Activated B cell treated with CpG ODN at 0.5 μM for 24 hours (primary cell): Measurements from ENCODE around the gene ANKS4B. TPM values are rescaled to one million over a fixed set of nuclear protein-coding genes. Genes with fewer than 3 reads are reported as not detected.

Source experiments
- ATAC-seq: fragments of 200-7000 bp; cut with Tn5 transposase; one replicate; pipeline ENCODE4 v1.10.0; 2021; ENCODE audit warnings: low read depth, mild to moderate bottlenecking, moderate library complexity
- CTCF ChIA-PET: fragments of 350-600 bp; sonication (Branson Sonifier 250); formaldehyde crosslinking; loops from one replicate; lab custom pipeline; 2021; ENCODE audit warnings: antibody characterized with exemption; lab: Charles Lee
- POLR2A ChIA-PET: fragments of 350-600 bp; sonication (Branson Sonifier 250); formaldehyde crosslinking; loops from one replicate; lab custom pipeline; 2021; ENCODE audit warnings: antibody characterized with exemption; lab: Charles Lee
- DNase-seq: peaks from one replicate; pipeline ENCODE4 v3.0.0; 2022
- H3K27ac Mint-ChIP-seq: one replicate; pipeline ENCODE4 v1.8.0; 2020; ENCODE audit warnings: mixed read lengths
- H3K27me3 Mint-ChIP-seq: one replicate; pipeline ENCODE4 v1.8.0; 2021; ENCODE audit warnings: mixed read lengths
- H3K36me3 Mint-ChIP-seq: one replicate; pipeline ENCODE4 v1.8.0; 2021; ENCODE audit warnings: low read depth, mixed read lengths
- H3K4me1 Mint-ChIP-seq: one replicate; pipeline ENCODE4 v1.8.0; 2021; ENCODE audit warnings: mixed read lengths
- H3K4me3 Mint-ChIP-seq: one replicate; pipeline ENCODE4 v1.8.0; 2020; ENCODE audit warnings: mild to moderate bottlenecking, mixed read lengths
- H3K9me3 Mint-ChIP-seq: one replicate; pipeline ENCODE4 v1.8.0; 2020; ENCODE audit warnings: mixed read lengths
- CTCF ChIP-seq: fragments of 200-600 bp; IDR thresholded peaks from one replicate; pipeline ENCODE4 v1.8.0; 2022; ENCODE audit warnings: antibody characterized with exemption, mild to moderate bottlenecking
- intact Hi-C: fragments of 100-400 bp; cut with micrococcal nuclease; formaldehyde crosslinking; loops from one replicate; pipeline ENCODE4 v1.15.1; 2024
- total RNA-seq: library from RNA; stranded (reverse); gene quantifications from 2 replicates; pipeline ENCODE4 v1.2.3, GENCODE V29; 2022

The ANKS4B gene
- total RNA-seq, 1 donor from 2014 or later: not detected

- ChIA-PET CTCF (no interaction called here), POLR2A (no interaction called here)
- peaks cover 27% of the 10 kb centered on the region for H3K27me3 Mint-ChIP-seq
- ATAC-seq (no peak), DNase-seq (no peak)
- no peaks in the 10 kb centered on the region for H3K36me3 Mint-ChIP-seq
- no peak for TF ChIP-seq CTCF
- H3K9me3 Mint-ChIP-seq: no peaks in the 10 kb centered on the region
- H3K27ac Mint-ChIP-seq: no peak overlapping the region
- H3K4me3 Mint-ChIP-seq: no peak overlapping the region
- intact Hi-C loops: no loop called here
- no peaks in the 10 kb centered on the region for H3K4me1 Mint-ChIP-seq
Observed at GRCh38 chr16:21218153-21218552, 15.3 kb upstream of the ANKS4B start.

GRCh38 chr16:21219551-21219950 is 13.9 kb upstream of the ANKS4B start:
- peaks cover 3% of the 10 kb centered on the region for H3K4me1 Mint-ChIP-seq
- ATAC-seq (no peak), DNase-seq (no peak)
- no peak overlapping the region for H3K27ac Mint-ChIP-seq
- intact Hi-C loops: no loop called here
- POLR2A ChIA-PET: no interaction called here
- no peak for TF ChIP-seq CTCF
- CTCF ChIA-PET: no interaction called here
- no peaks in the 10 kb centered on the region for H3K9me3 Mint-ChIP-seq
- no peaks in the 10 kb centered on the region for H3K36me3 Mint-ChIP-seq
- no peak overlapping the region for H3K4me3 Mint-ChIP-seq
- H3K27me3 Mint-ChIP-seq: peaks cover 28% of the 10 kb centered on the region

- H3K36me3 Mint-ChIP-seq: no peaks in the 10 kb centered on the region
- peaks cover 3% of the 10 kb centered on the region for H3K4me1 Mint-ChIP-seq
- CTCF ChIA-PET: no interaction called here
- DNase-seq (no peak), ATAC-seq (no peak)
- intact Hi-C loops: loop anchor here (5.0 kb wide), 1 partner anchor 40 kb away; no protein-coding TSS in a partner anchor
- no peak for TF ChIP-seq CTCF
- POLR2A ChIA-PET: no interaction called here
- no peak overlapping the region for H3K27ac Mint-ChIP-seq
- no peaks in the 10 kb centered on the region for H3K9me3 Mint-ChIP-seq
- H3K4me3 Mint-ChIP-seq: no peak overlapping the region
- H3K27me3 Mint-ChIP-seq: peaks cover 36% of the 10 kb centered on the region
Observed at GRCh38 chr16:21222495-21223337, 10.8 kb upstream of the ANKS4B start.

- H3K27ac Mint-ChIP-seq: no peak overlapping the region
- ChIA-PET POLR2A (interaction anchor here (0.7 kb wide), 1 partner anchor 1467 kb away, joined by 3 read pairs; no protein-coding TSS in a partner anchor), CTCF (no interaction called here)
- H3K9me3 Mint-ChIP-seq: no peaks in the 10 kb centered on the region
- no peak overlapping the region for H3K4me3 Mint-ChIP-seq
- peaks cover 41% of the 10 kb centered on the region for H3K27me3 Mint-ChIP-seq
- intact Hi-C loops: loop anchor here (5.0 kb wide), 1 partner anchor 39 kb away; no protein-coding TSS in a partner anchor
- no peaks in the 10 kb centered on the region for H3K36me3 Mint-ChIP-seq
- peaks cover 3% of the 10 kb centered on the region for H3K4me1 Mint-ChIP-seq
- no peak for TF ChIP-seq CTCF
- ATAC-seq (no peak), DNase-seq (no peak)
Observed at GRCh38 chr16:21223787-21224186, 9.7 kb upstream of the ANKS4B start.

- intact Hi-C loops: loop anchor here (5.0 kb wide), 1 partner anchor 38 kb away; no protein-coding TSS in a partner anchor
- Mint-ChIP-seq H3K27ac (no peak overlapping the region), H3K27me3 (peaks cover 45% of the 10 kb centered on the region), H3K4me3 (no peak overlapping the region), H3K4me1 (peaks cover 3% of the 10 kb centered on the region), H3K36me3 (no peaks in the 10 kb centered on the region), H3K9me3 (no peaks in the 10 kb centered on the region)
- ChIA-PET CTCF (no interaction called here), POLR2A (interaction anchor here (0.7 kb wide), 1 partner anchor 1466 kb away, joined by 3 read pairs; no protein-coding TSS in a partner anchor)
- no peak for TF ChIP-seq CTCF
- no peak for DNase-seq
- ATAC-seq: no peak
Observed at GRCh38 chr16:21224800-21225199, 8.7 kb upstream of the ANKS4B start.
